SK-N-SH (cell line): ENCODE data around the gene FKBP11. TPM values are rescaled to one million over a fixed set of nuclear protein-coding genes. Genes with fewer than 3 reads are reported as not detected.

Experiments
- CTCF ChIA-PET: fragments of 300-600, 350-600 bp; formaldehyde crosslinking; extraction: SDS; loops from one replicate; lab custom pipeline; 2021; lab: Yijun Ruan, JAX
- POLR2A ChIA-PET: fragments of 350-600 bp; sonication (Branson Sonifier 250); formaldehyde crosslinking; extraction: SDS; loops from one replicate; lab custom pipeline; 2020; ENCODE audit warnings: antibody characterized with exemption, inconsistent platforms; lab: Yijun Ruan, JAX
- DNase-seq: peaks from one replicate; pipeline ENCODE4 v3.0.0; 2012
- H2AFZ ChIP-seq: fragments of 200-600 bp; sonication (generic); 2 replicates; pipeline ENCODE4 v1.8.1; 2016; ENCODE audit warnings: antibody characterized with exemption, mild to moderate bottlenecking, low read depth
- H3F3A ChIP-seq: fragments of 200-600 bp; sonication (generic); replicated peaks from 2 replicates; pipeline ENCODE3; 2016; ENCODE audit warnings: antibody characterized with exemption, mild to moderate bottlenecking; ENCODE audit not compliant: insufficient read depth
- H3K27ac ChIP-seq, 2 experiments: fragments of 200-500 bp in 1 of 2; fragments of 200-600 bp in 1 of 2; sonication (Bioruptor generic) in 1 of 2; sonication (generic), shearing (Covaris generic) in 1 of 2; 2 replicates each; pipeline versions ENCODE4 v1.5.1 to v1.6.1; 2014 to 2016; ENCODE audit warnings: low read depth in 2 of 2, inconsistent platforms in 1 of 2, low read length in 1 of 2, mild to moderate bottlenecking in 1 of 2, mixed read lengths in 1 of 2
- H3K27me3 ChIP-seq: fragments of 200-600 bp; sonication (generic), shearing (Covaris generic); 2 replicates; pipeline ENCODE4 v1.6.1; 2016; ENCODE audit warnings: mixed run types; ENCODE audit not compliant: insufficient read depth
- H3K36me3 ChIP-seq, 2 experiments: fragments of 200-500 bp in 1 of 2; fragments of 200-600 bp in 1 of 2; sonication (Bioruptor generic) in 1 of 2; sonication (generic) in 1 of 2; replicated peaks in 1 of 2; 2 replicates each; pipeline versions ENCODE3 to v1.5.1; 2014 to 2016; ENCODE audit warnings: low read length in 1 of 2, mild to moderate bottlenecking in 1 of 2; ENCODE audit not compliant: insufficient read depth in 2 of 2, control insufficient read depth in 1 of 2
- H3K4me1 ChIP-seq, 2 experiments: fragments of 200-500 bp in 1 of 2; fragments of 200-600 bp in 1 of 2; sonication (Bioruptor generic) in 1 of 2; sonication (generic), shearing (Covaris generic) in 1 of 2; 2 replicates each; pipeline versions ENCODE4 v1.5.1 to v1.6.1; 2014 to 2016; ENCODE audit warnings: low read depth in 1 of 2, low read length in 1 of 2, mixed run types in 1 of 2; ENCODE audit not compliant: insufficient read depth in 2 of 2, control insufficient read depth in 1 of 2
- H3K4me2 ChIP-seq: fragments of 200-600 bp; sonication (generic), shearing (Covaris generic); 2 replicates; pipeline ENCODE4 v1.6.1; 2017; ENCODE audit warnings: mixed run types
- H3K4me3 ChIP-seq, 2 experiments: fragments of 200-500 bp in 1 of 2; fragments of 200-600 bp in 1 of 2; sonication (Bioruptor generic) in 1 of 2; sonication (generic), shearing (Covaris generic) in 1 of 2; 2 replicates each; pipeline versions ENCODE4 v1.5.1 to v1.8.1; 2014 to 2016; ENCODE audit warnings: low read depth in 2 of 2, inconsistent platforms in 1 of 2, low read length in 1 of 2, mild to moderate bottlenecking in 1 of 2, mixed read lengths in 1 of 2, moderate library complexity in 1 of 2
- H3K79me2 ChIP-seq: fragments of 200-600 bp; sonication (generic); 2 replicates; pipeline ENCODE4 v1.8.1; 2017; ENCODE audit warnings: mild to moderate bottlenecking; ENCODE audit not compliant: insufficient read depth
- H3K9ac ChIP-seq: fragments of 200-600 bp; sonication (generic); 2 replicates; pipeline ENCODE4 v1.6.1; 2017; ENCODE audit warnings: mixed run types
- H3K9me2 ChIP-seq: fragments of 200-600 bp; sonication (generic); 2 replicates; pipeline ENCODE4 v1.6.1; 2017; ENCODE audit warnings: mixed run types
- H3K9me3 ChIP-seq: fragments of 200-600 bp; sonication (generic); 2 replicates; pipeline ENCODE4 v1.6.1; 2017; ENCODE audit warnings: mixed run types, mild to moderate bottlenecking, moderate library complexity
- H4K20me1 ChIP-seq: fragments of 200-600 bp; sonication (generic); 2 replicates; pipeline ENCODE4 v1.6.1; 2017; ENCODE audit warnings: mild to moderate bottlenecking, mixed run types; ENCODE audit not compliant: insufficient read depth
- CTCF ChIP-seq: fragments of 200-600 bp; sonication (generic); IDR thresholded peaks from 2 replicates; pipeline ENCODE4 v1.6.1; 2017; ENCODE audit warnings: antibody characterized with exemption, mild to moderate bottlenecking, moderate library complexity
- EP300 ChIP-seq, 2 experiments: IDR thresholded peaks; 2 replicates each; pipeline versions ENCODE4 v1.4.0 to v1.6.1; 2012; ENCODE audit warnings: borderline replicate concordance in 1 of 2, low read depth in 1 of 2, low read length in 1 of 2
- FOSL2 ChIP-seq: IDR thresholded peaks from 2 replicates; pipeline ENCODE4 v1.4.0; 2012; ENCODE audit warnings: low read depth, mild to moderate bottlenecking, moderate library complexity, borderline replicate concordance
- FOXM1 ChIP-seq: IDR thresholded peaks from 2 replicates; pipeline ENCODE4 v1.4.0; 2012; ENCODE audit warnings: low read depth, mild to moderate bottlenecking
- GATA2 ChIP-seq: sonication (generic); formaldehyde crosslinking; IDR thresholded peaks from 2 replicates; pipeline ENCODE4 v1.5.0; 2020; ENCODE audit warnings: mild to moderate bottlenecking, missing genetic modification reagents
- NRF1 ChIP-seq: IDR thresholded peaks from 2 replicates; pipeline ENCODE4 v1.6.1; 2012; ENCODE audit warnings: low read depth, mild to moderate bottlenecking, low read length
- POLR2AphosphoS5 ChIP-seq: IDR thresholded peaks from 2 replicates; pipeline ENCODE4 v1.6.1; 2012; ENCODE audit warnings: low read depth, low read length
- RCOR1 ChIP-seq: fragments of 150-350 bp; IDR thresholded peaks from 2 replicates; pipeline ENCODE4 v1.6.1; 2017; ENCODE audit warnings: antibody characterized with exemption, low read length
- SIN3A ChIP-seq: IDR thresholded peaks from 2 replicates; pipeline ENCODE4 v1.6.1; 2012; ENCODE audit warnings: low read depth, mild to moderate bottlenecking, low read length, moderate library complexity, borderline replicate concordance
- TCF12 ChIP-seq: IDR thresholded peaks from 2 replicates; pipeline ENCODE4 v1.4.0; 2012
- TEAD4 ChIP-seq: IDR thresholded peaks from 2 replicates; pipeline ENCODE4 v1.4.0; 2012; ENCODE audit warnings: mild to moderate bottlenecking, borderline replicate concordance; ENCODE audit not compliant: insufficient read depth
- USF1 ChIP-seq: IDR thresholded peaks from 2 replicates; pipeline ENCODE4 v1.4.0; 2012; ENCODE audit warnings: low read depth, borderline replicate concordance
- WGBS: methylation state at CpG from one replicate; pipeline ENCODE4 v1.1.6; 2017; ENCODE audit warnings: low lambda C conversion rate; 5-methylcytosine and 5-hydroxymethylcytosine counted together
- polyA plus RNA-seq, 3 experiments: library from polyadenylated mRNA; depleted of rRNA; stranded (reverse); fragments of >200 nt; gene quantifications; 2 replicates each; pipeline ENCODE4 v1.2.3, GENCODE V29; 2012
- TF ChIP-seq, protein P1 (sequence below): IDR thresholded peaks from 2 replicates; pipeline ENCODE4 v1.4.0; 2012; ENCODE audit warnings: low read depth, borderline replicate concordance

FKBP11 gene
- polyA plus RNA-seq, 1 of the 3 experiments (the other 2 are of a cell fraction), result 28.5 TPM

DNA sequence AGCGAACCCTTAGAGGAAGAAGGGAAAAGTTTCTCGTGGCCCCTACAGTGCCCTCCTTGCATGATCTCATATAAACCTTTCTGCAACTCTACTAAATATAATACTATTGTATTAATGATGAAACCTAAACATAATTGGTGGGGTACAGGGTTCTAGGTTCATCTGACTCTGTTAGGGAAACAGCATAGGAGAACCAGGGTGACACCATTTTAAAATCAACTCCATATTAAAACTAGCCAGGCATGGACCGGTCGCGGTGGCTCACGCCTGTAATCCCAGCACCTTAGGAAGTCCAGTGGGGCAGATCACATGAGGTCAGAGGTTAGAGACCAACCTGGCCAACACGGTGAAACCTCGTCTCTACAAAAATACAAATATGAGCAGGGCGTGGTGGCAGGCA is 44.6 kb downstream of the FKBP11 start:
- H3K9me3 ChIP-seq, result no peaks in the 10 kb centered on the region
- no peaks in the 10 kb centered on the region for H3K9me2 ChIP-seq
- H3K4me2 ChIP-seq, result no peak overlapping the region
- H4K20me1 ChIP-seq, result no peaks in the 10 kb centered on the region
- TF ChIP-seq, protein P1, sequence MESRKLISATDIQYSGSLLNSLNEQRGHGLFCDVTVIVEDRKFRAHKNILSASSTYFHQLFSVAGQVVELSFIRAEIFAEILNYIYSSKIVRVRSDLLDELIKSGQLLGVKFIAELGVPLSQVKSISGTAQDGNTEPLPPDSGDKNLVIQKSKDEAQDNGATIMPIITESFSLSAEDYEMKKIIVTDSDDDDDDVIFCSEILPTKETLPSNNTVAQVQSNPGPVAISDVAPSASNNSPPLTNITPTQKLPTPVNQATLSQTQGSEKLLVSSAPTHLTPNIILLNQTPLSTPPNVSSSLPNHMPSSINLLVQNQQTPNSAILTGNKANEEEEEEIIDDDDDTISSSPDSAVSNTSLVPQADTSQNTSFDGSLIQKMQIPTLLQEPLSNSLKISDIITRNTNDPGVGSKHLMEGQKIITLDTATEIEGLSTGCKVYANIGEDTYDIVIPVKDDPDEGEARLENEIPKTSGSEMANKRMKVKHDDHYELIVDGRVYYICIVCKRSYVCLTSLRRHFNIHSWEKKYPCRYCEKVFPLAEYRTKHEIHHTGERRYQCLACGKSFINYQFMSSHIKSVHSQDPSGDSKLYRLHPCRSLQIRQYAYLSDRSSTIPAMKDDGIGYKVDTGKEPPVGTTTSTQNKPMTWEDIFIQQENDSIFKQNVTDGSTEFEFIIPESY, result no peak
- H3F3A ChIP-seq, result no peaks in the 10 kb centered on the region
- peaks cover 5 to 12% of the 10 kb centered on the region in 2 experiments; a peak in 1 of 4 replicates for H3K4me1 ChIP-seq
- H3K79me2 ChIP-seq, result no peaks in the 10 kb centered on the region
- peaks cover 4% of the 10 kb centered on the region; the same call in 1 of the 2 replicates for H3K27me3 ChIP-seq
- no peak overlapping the region for H2AFZ ChIP-seq
- POLR2A ChIA-PET, result interaction anchor here (1.4 to 2.0 kb wide), 2 partner anchors 14 to 29 kb away, joined by 3 to 7 read pairs; partner anchors contain the start of genes DDX23 and RND1
- no peaks in the 10 kb centered on the region for H3K36me3 ChIP-seq
- no peak for DNase-seq
- H3K9ac ChIP-seq, result no peak overlapping the region
- CTCF ChIA-PET, result interaction anchor here (0.8 to 34.8 kb wide), 3 partner anchors 5 to 27 kb away, joined by 3 to 667 read pairs (median 667); partner anchors contain the start of genes DDX23 and RND1
- 82% methylated on average over 9 of the region's 9 CpGs for WGBS
- H3K27ac ChIP-seq, result no peak overlapping the region
- H3K4me3 ChIP-seq, result no peak overlapping the region

- H3K9me3 ChIP-seq, result no peaks in the 10 kb centered on the region
- no peak overlapping the region for H2AFZ ChIP-seq
- H3K9ac ChIP-seq, result no peak overlapping the region
- 94% methylated on average over 2 of the region's 2 CpGs for WGBS
- H3K79me2 ChIP-seq, result no peaks in the 10 kb centered on the region
- no peak overlapping the region for H3K4me3 ChIP-seq
- peaks cover 4% of the 10 kb centered on the region; the same call in 1 of the 2 replicates for H3K27me3 ChIP-seq
- no peaks in the 10 kb centered on the region for H3K36me3 ChIP-seq
- CTCF ChIA-PET, result interaction anchor here (15.3 to 34.8 kb wide), 2 partner anchors 7 to 12 kb away, joined by 667 read pairs; partner anchors contain the start of genes DDX23 and RND1
- no peak for DNase-seq
- H4K20me1 ChIP-seq, result no peaks in the 10 kb centered on the region
- H3K27ac ChIP-seq, result no peak overlapping the region
- H3F3A ChIP-seq, result no peaks in the 10 kb centered on the region
- POLR2A ChIA-PET, result interaction anchor here (0.6 to 2.1 kb wide), 2 partner anchors 13 to 19 kb away, joined by 3 to 7 read pairs; partner anchors contain the start of gene RND1
- H3K9me2 ChIP-seq, result no peaks in the 10 kb centered on the region
- TF ChIP-seq SIN3A, result no peak
- TF ChIP-seq EP300 (IDR thresholded peaks at IDR 0.05; ENCODE audit: borderline replicate concordance in 1 of 2, low read depth in 1 of 2, low read length in 1 of 2), result no peak
- TF ChIP-seq USF1, result no peak
- TF ChIP-seq TCF12, result no peak
- no peak for TF ChIP-seq GATA2 (CRISPR knock-in tag)
- TF ChIP-seq CTCF, result no peak
- TF ChIP-seq TEAD4, result no peak
- TF ChIP-seq FOXM1, result no peak
- no peak for TF ChIP-seq POLR2AphosphoS5
- TF ChIP-seq RCOR1, result no peak
- no peak for TF ChIP-seq FOSL2
- TF ChIP-seq NRF1, result no peak
- no peak overlapping the region for H3K4me2 ChIP-seq
- peaks cover 5 to 7% of the 10 kb centered on the region in 2 experiments; a peak in 1 of 4 replicates for H3K4me1 ChIP-seq
These were observed 46.7 kb downstream of the FKBP11 start for GRCh38 chr12:48878548-48878947.
